Measurements from ENCODE around the gene ARMC9.
"Not testable (repeated sequence)": the region's sequence is repeated elsewhere in the genome, so short reads cannot be mapped to it uniquely, and the experiment has no call there.

ARMC9 gene

GRCh38 chr2:231245249-231246094 lies 47.0 kb downstream of the ARMC9 start:
- no peak for DNase-seq

- no peak for DNase-seq
Observed at GRCh38 chr2:231246171-231246842, 47.9 kb downstream of the ARMC9 start.

- no peak for DNase-seq
Observed at GRCh38 chr2:231250146-231250545, 51.7 kb downstream of the ARMC9 start.

GRCh38 chr2:231250698-231251097 lies 52.3 kb downstream of the ARMC9 start:
- DNase-seq: no peak

DNA sequence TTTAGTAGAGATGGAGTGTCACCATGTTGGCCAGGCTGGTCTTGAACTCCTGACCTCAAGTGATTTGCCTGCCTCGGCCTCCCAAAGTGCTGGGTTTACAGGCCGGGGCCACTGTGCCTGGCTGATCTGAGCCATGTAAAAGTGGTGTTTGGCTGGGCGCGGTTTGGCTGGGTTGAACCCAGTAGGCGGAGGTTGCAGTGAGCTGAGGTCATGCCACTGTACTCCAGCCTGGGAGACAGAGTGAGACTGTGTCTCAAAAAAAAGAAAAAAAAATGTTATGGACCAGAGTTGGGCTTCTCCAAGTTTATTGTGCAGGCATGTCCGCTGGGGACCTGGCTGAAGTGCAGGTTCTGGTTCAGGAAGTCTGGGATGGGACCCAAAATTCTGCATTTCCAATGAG lies 54.9 kb downstream of the ARMC9 start:
- DNase-seq: not testable (repeated sequence)

- DNase-seq: no peak
Observed at GRCh38 chr2:231256494-231256893, 58.1 kb downstream of the ARMC9 start.

- DNase-seq: no peak
Observed at GRCh38 chr2:231257763-231258162, 59.3 kb downstream of the ARMC9 start.

GRCh38 chr2:231258701-231259100 lies 60.3 kb downstream of the ARMC9 start:
- no peak for DNase-seq

GRCh38 chr2:231259104-231259503 lies 60.7 kb downstream of the ARMC9 start:
- no peak for DNase-seq

DNA sequence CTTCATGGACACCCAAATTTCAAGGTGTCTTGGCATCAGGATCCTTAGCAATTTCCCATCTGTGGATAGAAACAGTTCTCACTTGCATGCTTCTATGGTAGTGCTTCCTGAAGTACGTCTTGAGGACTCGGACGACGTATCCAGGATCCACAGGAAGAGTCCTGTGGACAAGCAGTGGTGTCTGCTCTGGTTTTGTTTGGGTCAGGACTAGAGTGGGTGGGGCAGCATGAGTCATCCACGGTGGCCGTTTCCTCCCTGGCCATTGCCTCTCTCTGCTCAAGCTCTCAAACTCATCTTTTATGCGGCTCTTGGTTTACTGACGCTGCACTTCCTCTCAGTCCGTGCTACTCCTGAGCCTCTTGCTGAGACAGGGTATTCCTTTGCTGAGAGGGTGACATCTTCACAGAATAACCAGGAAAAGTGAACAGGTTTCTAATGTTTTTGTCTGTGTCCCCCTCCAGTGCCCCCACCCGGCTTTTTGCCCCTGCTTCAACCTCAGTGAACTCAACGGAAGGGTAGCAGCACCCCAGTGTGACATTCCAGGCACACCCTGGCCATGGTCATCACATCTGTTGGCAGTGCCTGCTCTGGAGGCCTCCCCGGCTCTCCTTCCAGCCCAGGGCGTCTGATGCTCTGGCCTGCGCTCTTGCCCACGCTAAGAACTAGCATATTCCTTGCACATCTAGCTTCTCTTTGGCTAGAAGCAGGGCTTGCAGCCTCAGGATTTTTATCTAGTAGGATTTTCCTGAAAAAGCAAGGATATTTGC lies 62.2 kb downstream of the ARMC9 start:
- DNase-seq: no peak

GRCh38 chr2:231263118-231263831 lies 64.8 kb downstream of the ARMC9 start:
- DNase-seq: no peak

- DNase-seq: no peak
Observed at GRCh38 chr2:231270221-231271114, 72.0 kb downstream of the ARMC9 start.

DNA sequence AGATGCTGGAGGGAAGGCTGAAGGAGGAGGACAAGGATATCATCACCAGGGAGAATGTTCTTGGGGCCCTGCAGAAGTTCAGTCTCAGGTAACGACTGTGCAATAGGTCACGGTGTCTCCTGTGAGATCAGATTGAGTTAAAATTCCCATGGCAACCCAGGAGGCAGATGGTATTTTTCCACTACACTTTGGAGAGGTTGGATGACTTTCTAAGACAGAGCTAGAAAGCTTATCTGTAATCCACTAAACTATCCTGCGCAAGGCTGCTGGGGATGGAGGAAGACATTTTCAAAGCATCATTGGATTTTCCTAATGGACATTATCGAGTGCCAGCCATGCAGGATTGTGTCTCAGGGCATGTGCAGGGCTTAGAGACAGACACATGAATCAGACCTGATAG lies 74.6 kb downstream of the ARMC9 start:
- no peak for DNase-seq

- DNase-seq: no peak
Observed at GRCh38 chr2:231276987-231277386, 78.6 kb downstream of the ARMC9 start.

DNA sequence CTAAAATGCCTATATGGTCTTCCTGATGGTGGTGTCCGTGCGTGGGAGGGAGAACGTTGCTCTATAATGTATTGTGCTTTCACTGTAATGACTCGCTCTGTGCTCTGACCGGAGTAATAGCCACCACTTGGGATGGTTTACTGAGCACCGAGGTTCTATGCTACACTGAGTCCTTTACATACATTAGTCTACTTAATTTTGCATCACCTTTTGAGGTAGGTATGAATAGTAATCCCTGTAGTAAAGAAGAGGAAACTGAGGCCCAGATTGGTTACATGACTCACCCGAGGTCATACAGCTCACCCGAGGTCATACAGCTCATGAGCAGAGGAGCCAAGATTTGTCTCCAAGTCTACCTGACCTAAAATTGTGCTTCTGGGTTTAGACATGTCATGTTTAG lies 79.5 kb downstream of the ARMC9 start:
- no peak for DNase-seq

DNA sequence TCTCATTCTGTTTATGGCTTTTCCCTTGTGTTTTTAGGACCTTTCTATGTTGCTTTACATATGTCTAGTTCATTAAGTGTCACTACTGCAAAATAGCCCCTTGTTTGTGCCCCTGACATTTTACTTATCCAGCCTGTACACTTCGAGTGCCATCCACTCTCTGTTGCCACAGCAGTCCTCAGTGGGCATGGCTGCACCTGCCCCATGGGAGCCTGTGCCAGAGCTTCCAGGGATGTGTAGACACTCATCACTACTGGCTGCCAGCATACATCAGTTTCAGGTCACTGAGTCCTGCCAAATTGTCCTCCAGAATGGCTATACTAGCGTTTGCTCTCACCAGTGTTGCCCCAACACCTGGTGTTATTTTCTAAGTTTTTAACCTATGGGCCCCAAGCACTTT lies 80.4 kb downstream of the ARMC9 start:
- no peak for DNase-seq

DNA sequence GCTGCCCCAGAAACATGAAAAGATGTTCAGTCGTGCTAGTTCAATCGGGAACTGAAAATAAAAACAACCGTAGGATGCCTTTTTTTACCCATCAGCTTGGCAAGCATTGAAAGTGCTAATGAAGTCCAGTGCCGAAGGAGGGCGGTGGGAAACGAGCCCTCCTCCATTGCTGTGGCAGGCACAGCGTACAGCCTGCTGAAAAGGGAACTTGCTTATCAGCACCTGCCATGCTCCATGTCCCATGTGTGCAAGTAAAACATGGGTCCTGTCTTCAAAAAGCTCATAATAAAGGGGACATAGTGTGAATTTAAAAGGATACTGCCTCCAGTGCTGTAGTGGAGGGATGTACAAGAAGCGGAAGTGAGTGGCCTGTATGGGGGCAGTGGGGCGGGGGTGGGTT lies 82.4 kb downstream of the ARMC9 start:
- DNase-seq: no peak

- DNase-seq: no peak
Observed at GRCh38 chr2:231284296-231284695, 85.9 kb downstream of the ARMC9 start.

- DNase-seq: no peak
Observed at GRCh38 chr2:231286964-231287363, 88.5 kb downstream of the ARMC9 start.

DNA sequence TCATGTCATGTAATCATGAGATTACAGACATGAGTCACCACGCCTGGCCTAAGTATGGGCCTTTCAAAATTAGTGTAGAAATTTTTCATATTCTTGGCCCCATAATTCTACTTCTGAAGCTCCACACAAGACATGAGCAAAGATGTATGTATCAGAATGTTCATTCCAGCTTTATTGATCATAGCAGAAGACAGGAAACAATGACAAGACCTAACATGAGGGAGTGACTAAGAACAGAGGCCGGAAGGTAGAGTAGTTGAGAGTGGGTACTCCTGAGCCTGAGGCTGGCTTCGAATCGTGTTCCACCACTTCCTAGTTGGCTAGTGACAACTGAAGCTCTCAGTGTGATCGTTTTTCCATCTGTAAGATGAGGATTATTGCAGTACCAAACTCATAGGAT lies 89.3 kb downstream of the ARMC9 start:
- DNase-seq: no peak

GRCh38 chr2:231288590-231288989 lies 90.2 kb downstream of the ARMC9 start:
- no peak for DNase-seq
